ENCODE data around the gene HSD17B10. TPM values are rescaled to one million over a fixed set of nuclear protein-coding genes. Genes with fewer than 3 reads are reported as not detected.
"Not testable (repeated sequence)": the region's sequence is repeated elsewhere in the genome, so short reads cannot be mapped to it uniquely, and the experiment has no call there.

The HSD17B10 gene
- total and polyA plus RNA-seq, 7 experiments from 2014 or later, result 23.9 to 129 (median 47.1) TPM

GRCh38 chrX:53422861-53423306 is 11.3 kb downstream of the HSD17B10 start, which contains the start of gene RIBC1:
RIBC1 (plus strand) TSS chrX:53422873; CDS start chrX:53426277, 3,404 bp downstream.
- Mint-ChIP-seq H3K4me1 (peaks cover 6 to 40% (median 24%) of the 10 kb centered on the region in 7 donors), H3K27me3 (no peaks in the 10 kb centered on the region), H3K9me3 (no peaks in the 10 kb centered on the region), H3K36me3 (peaks cover 0 to 7% (median 0%) of the 10 kb centered on the region in 5 donors), H3K4me3 (peak within 1 kb of the TSS; percentile 89 to 100 (median 96)), H3K27ac (peak within 1 kb of the TSS; percentile 93 to 100 (median 99))
- intact Hi-C loops (cut with micrococcal nuclease), result loop anchor here (1.0 to 5.0 kb wide), 10 partner anchors 11 to 1384 kb away; partner anchors contain the start of genes FAM120C (in 2 of the 2), HSD17B10 (in 2 of the 2), KDM5C (in 2 of the 2) and PHF8 (in 2 of the 2)
- no peak for ATAC-seq
- Histone ChIP-seq H3K9me3 (ENCODE audit: control insufficient read depth in 2 of 3, low read length in 3 of 3) (no peaks in the 10 kb centered on the region), H3K27me3 (ENCODE audit: control insufficient read depth in 2 of 2, insufficient read depth in 2 of 2, low read length in 2 of 2) (no peaks in the 10 kb centered on the region), H3K4me1 (ENCODE audit: control insufficient read depth in 2 of 2, insufficient read depth in 2 of 2, low read length in 2 of 2) (peaks cover 10 to 15% of the 10 kb centered on the region in 2 donors), H3K36me3 (ENCODE audit: control insufficient read depth in 2 of 3, insufficient read depth in 3 of 3, low read length in 3 of 3) (no peaks in the 10 kb centered on the region), H3K4me3 (ENCODE audit: low read length) (peak within 1 kb of the TSS; percentile 91), H3K27ac (ENCODE audit: low read depth, low read length) (peak within 1 kb of the TSS; percentile 91)
- POLR2A ChIA-PET, result interaction anchor here (0.5 to 2.4 kb wide), 9 partner anchors 10 to 621 kb away, joined by 3 to 20 read pairs (median 5); partner anchors contain the start of genes HSD17B10, KDM5C, PHF8 and TSPYL2
- DNase-seq, result no peak
- CTCF ChIA-PET, result interaction anchor here (2.2 kb wide), 1 partner anchor 13 kb away, joined by 10 read pairs; no protein-coding TSS in a partner anchor

GRCh38 chrX:53422086-53422860 is 11.9 kb downstream of the HSD17B10 start, which contains the start of gene SMC1A:
SMC1A (minus strand) TSS chrX:53422654; CDS start chrX:53422600, 54 bp downstream.
- Mint-ChIP-seq H3K27me3 (no peaks in the 10 kb centered on the region), H3K36me3 (peaks cover 0 to 7% (median 0%) of the 10 kb centered on the region in 5 donors), H3K4me3 (peak within 1 kb of the TSS; percentile 89 to 100 (median 96)), H3K9me3 (no peaks in the 10 kb centered on the region), H3K4me1 (peaks cover 12 to 46% (median 30%) of the 10 kb centered on the region in 7 donors), H3K27ac (peak within 1 kb of the TSS; percentile 93 to 100 (median 99))
- intact Hi-C loops (cut with micrococcal nuclease), result loop anchor here (1.0 to 5.0 kb wide), 10 partner anchors 12 to 1385 kb away; partner anchors contain the start of genes FAM120C (in 2 of the 2), HSD17B10 (in 2 of the 2), KDM5C (in 2 of the 2) and PHF8 (in 2 of the 2)
- H3K27me3 ChIP-seq (ENCODE audit: control insufficient read depth in 2 of 2, insufficient read depth in 2 of 2, low read length in 2 of 2), result no peaks in the 10 kb centered on the region
- H3K27ac ChIP-seq (ENCODE audit: low read depth, low read length), result peak within 1 kb of the TSS; percentile 91
- ChIA-PET CTCF (interaction anchor here (0.9 to 2.2 kb wide), 2 partner anchors 11 to 14 kb away, joined by 3 to 10 read pairs; no protein-coding TSS in a partner anchor), POLR2A (interaction anchor here (0.5 to 2.4 kb wide), 10 partner anchors 10 to 622 kb away, joined by 3 to 20 read pairs (median 4); partner anchors contain the start of genes HSD17B10, KDM5C, PHF8 and TSPYL2)
- ATAC-seq, result peak; percentile 92
- peak within 1 kb of the TSS; percentile 91 for H3K4me3 ChIP-seq (ENCODE audit: low read length)
- peaks cover 10 to 15% of the 10 kb centered on the region in 2 donors for H3K4me1 ChIP-seq (ENCODE audit: control insufficient read depth in 2 of 2, insufficient read depth in 2 of 2, low read length in 2 of 2)
- H3K36me3 ChIP-seq (ENCODE audit: control insufficient read depth in 2 of 3, insufficient read depth in 3 of 3, low read length in 3 of 3), result no peaks in the 10 kb centered on the region
- DNase-seq, result peak; percentile 80 to 99 (median 98)
- H3K9me3 ChIP-seq (ENCODE audit: control insufficient read depth in 2 of 3, low read length in 3 of 3), result no peaks in the 10 kb centered on the region

- Mint-ChIP-seq H3K4me1 (peaks cover 12 to 46% (median 30%) of the 10 kb centered on the region in 7 donors), H3K27ac (peak overlapping the region; percentile 93 to 100 (median 99)), H3K36me3 (peaks cover 0 to 7% (median 0%) of the 10 kb centered on the region in 5 donors), H3K4me3 (peak overlapping the region; percentile 89 to 100 (median 96)), H3K27me3 (no peaks in the 10 kb centered on the region), H3K9me3 (no peaks in the 10 kb centered on the region)
- H3K27me3 ChIP-seq (ENCODE audit: control insufficient read depth in 2 of 2, insufficient read depth in 2 of 2, low read length in 2 of 2), result no peaks in the 10 kb centered on the region
- H3K36me3 ChIP-seq (ENCODE audit: control insufficient read depth in 2 of 3, insufficient read depth in 3 of 3, low read length in 3 of 3), result no peaks in the 10 kb centered on the region
- peak overlapping the region; percentile 91 for H3K4me3 ChIP-seq (ENCODE audit: low read length)
- DNase-seq, result peak in 1 of 9 donors; percentile 58
- intact Hi-C loops (cut with micrococcal nuclease), result loop anchor here (1.0 to 5.0 kb wide), 10 partner anchors 13 to 1386 kb away; partner anchors contain the start of genes FAM120C (in 2 of the 2), HSD17B10 (in 2 of the 2), KDM5C (in 2 of the 2) and PHF8 (in 2 of the 2)
- CTCF ChIA-PET, result interaction anchor here (0.9 to 2.2 kb wide), 2 partner anchors 12 to 14 kb away, joined by 3 to 10 read pairs; no protein-coding TSS in a partner anchor
- H3K27ac ChIP-seq (ENCODE audit: low read depth, low read length), result peak overlapping the region; percentile 91
- POLR2A ChIA-PET, result interaction anchor here (0.6 to 2.4 kb wide), 4 partner anchors 10 to 164 kb away, joined by 3 to 20 read pairs (median 11); partner anchors contain the start of gene HSD17B10
- no peaks in the 10 kb centered on the region for H3K9me3 ChIP-seq (ENCODE audit: control insufficient read depth in 2 of 3, low read length in 3 of 3)
- H3K4me1 ChIP-seq (ENCODE audit: control insufficient read depth in 2 of 2, insufficient read depth in 2 of 2, low read length in 2 of 2), result peaks cover 10 to 15% of the 10 kb centered on the region in 2 donors
- ATAC-seq, result peak; percentile 34
Measured at GRCh38 chrX:53421772-53422085, 12.4 kb downstream of the HSD17B10 start.

- H3K4me1 ChIP-seq (ENCODE audit: control insufficient read depth in 2 of 2, insufficient read depth in 2 of 2, low read length in 2 of 2), result peaks cover 10 to 15% of the 10 kb centered on the region in 2 donors
- POLR2A ChIA-PET, result interaction anchor here (0.5 kb wide), 1 partner anchor 163 kb away, joined by 3 read pairs; no protein-coding TSS in a partner anchor
- Mint-ChIP-seq H3K9me3 (no peaks in the 10 kb centered on the region), H3K4me3 (peak overlapping the region; percentile 89 to 100 (median 96)), H3K27ac (peak overlapping the region; percentile 93 to 100 (median 99)), H3K27me3 (no peaks in the 10 kb centered on the region), H3K36me3 (peaks cover 0 to 7% (median 0%) of the 10 kb centered on the region in 5 donors), H3K4me1 (peaks cover 12 to 46% (median 30%) of the 10 kb centered on the region in 7 donors)
- no peak for ATAC-seq
- CTCF ChIA-PET, result no interaction called here
- no peak for DNase-seq
- H3K4me3 ChIP-seq (ENCODE audit: low read length), result peak overlapping the region; percentile 91
- H3K9me3 ChIP-seq (ENCODE audit: control insufficient read depth in 2 of 3, low read length in 3 of 3), result no peaks in the 10 kb centered on the region
- no peaks in the 10 kb centered on the region for H3K36me3 ChIP-seq (ENCODE audit: control insufficient read depth in 2 of 3, insufficient read depth in 3 of 3, low read length in 3 of 3)
- H3K27me3 ChIP-seq (ENCODE audit: control insufficient read depth in 2 of 2, insufficient read depth in 2 of 2, low read length in 2 of 2), result no peaks in the 10 kb centered on the region
- H3K27ac ChIP-seq (ENCODE audit: low read depth, low read length), result peak overlapping the region; percentile 91
- intact Hi-C loops (cut with micrococcal nuclease), result loop anchor here (5.0 kb wide), 3 partner anchors 621 to 1386 kb away; partner anchors contain the start of genes FAM120C (in 1 of the 2), MAGED2 (in 1 of the 2) and PHF8 (in 1 of the 2)
Measured at GRCh38 chrX:53421125-53421524, 13.0 kb downstream of the HSD17B10 start.

- intact Hi-C loops (cut with micrococcal nuclease), result loop anchor here (5.0 kb wide), 3 partner anchors 622 to 1387 kb away; partner anchors contain the start of genes FAM120C (in 1 of the 2), MAGED2 (in 1 of the 2) and PHF8 (in 1 of the 2)
- DNase-seq; H3K9me3 Mint-ChIP-seq; H3K27me3 Mint-ChIP-seq; ATAC-seq; CTCF ChIA-PET; H3K27me3 ChIP-seq (ENCODE audit: control insufficient read depth in 2 of 2, insufficient read depth in 2 of 2, low read length in 2 of 2); H3K9me3 ChIP-seq (ENCODE audit: control insufficient read depth in 2 of 3, low read length in 3 of 3); H3K36me3 ChIP-seq (ENCODE audit: control insufficient read depth in 2 of 3, insufficient read depth in 3 of 3, low read length in 3 of 3); H3K36me3 Mint-ChIP-seq; H3K4me3 ChIP-seq (ENCODE audit: low read length): not testable (repeated sequence)
- Mint-ChIP-seq H3K4me1 (peaks cover 12 to 46% (median 30%) of the 10 kb centered on the region in 7 donors), H3K27ac (peak overlapping the region in 5 of 9 donors; percentile 27 to 100 (median 82)), H3K4me3 (peak overlapping the region; percentile 43 to 100 (median 92))
- POLR2A ChIA-PET, result interaction anchor here (0.5 kb wide), 1 partner anchor 163 kb away, joined by 3 read pairs; no protein-coding TSS in a partner anchor
- Histone ChIP-seq H3K27ac (ENCODE audit: low read depth, low read length) (peak overlapping the region; percentile 91), H3K4me1 (ENCODE audit: control insufficient read depth in 2 of 2, insufficient read depth in 2 of 2, low read length in 2 of 2) (peaks cover 10 to 15% of the 10 kb centered on the region in 2 donors)
Measured at GRCh38 chrX:53420351-53420750, 13.8 kb downstream of the HSD17B10 start.

GRCh38 chrX:53412446-53412845 is 21.7 kb downstream of the HSD17B10 start:
- no peaks in the 10 kb centered on the region for H3K4me1 ChIP-seq (ENCODE audit: control insufficient read depth in 2 of 2, insufficient read depth in 2 of 2, low read length in 2 of 2)
- POLR2A ChIA-PET, result interaction anchor here (1.2 kb wide), 1 partner anchor 10 kb away, joined by 5 read pairs; the partner anchor contains the start of genes RIBC1 and SMC1A
- no peak overlapping the region for H3K4me3 ChIP-seq (ENCODE audit: low read length)
- intact Hi-C loops (cut with micrococcal nuclease), result no loop called here
- Mint-ChIP-seq H3K4me1 (peaks cover under 1 to 29% (median 3%) of the 10 kb centered on the region in 7 donors), H3K9me3 (no peaks in the 10 kb centered on the region), H3K27ac (peak overlapping the region in 1 of 9 donors; percentile 10), H3K27me3 (no peaks in the 10 kb centered on the region), H3K36me3 (peaks cover 4 to 57% (median 13%) of the 10 kb centered on the region in 5 donors), H3K4me3 (no peak overlapping the region)
- no peaks in the 10 kb centered on the region for H3K9me3 ChIP-seq (ENCODE audit: control insufficient read depth in 2 of 3, low read length in 3 of 3)
- no peaks in the 10 kb centered on the region for H3K27me3 ChIP-seq (ENCODE audit: control insufficient read depth in 2 of 2, insufficient read depth in 2 of 2, low read length in 2 of 2)
- H3K27ac ChIP-seq (ENCODE audit: low read depth, low read length), result no peak overlapping the region
- ATAC-seq, result no peak
- CTCF ChIA-PET, result no interaction called here
- H3K36me3 ChIP-seq (ENCODE audit: control insufficient read depth in 2 of 3, insufficient read depth in 3 of 3, low read length in 3 of 3), result peaks cover 0 to 73% (median 19%) of the 10 kb centered on the region in 3 experiments
- no peak for DNase-seq
